CD4-positive, alpha-beta T cell (primary cell): ENCODE measurements around the gene RIIAD1. TPM values are rescaled to one million over a fixed set of nuclear protein-coding genes. Genes with fewer than 3 reads are reported as not detected.
"Not testable (repeated sequence)": the region's sequence is repeated elsewhere in the genome, so short reads cannot be mapped to it uniquely, and the experiment has no call there.

ENCODE experiments used
- ATAC-seq: fragments of 200-7000 bp; cut with Tn5 transposase; one replicate; pipeline ENCODE4 v1.10.0; 2022; ENCODE audit warnings: mild to moderate bottlenecking; ENCODE audit not compliant: poor library complexity
- CTCF ChIA-PET: fragments of 350-600 bp; sonication (Branson Sonifier 250); formaldehyde crosslinking; loops from one replicate; lab custom pipeline; 2021; ENCODE audit warnings: antibody characterized with exemption, inconsistent platforms; lab: Charles Lee
- POLR2A ChIA-PET: fragments of 350-600 bp; sonication (Branson Sonifier 250); formaldehyde crosslinking; loops from one replicate; lab custom pipeline; 2021; ENCODE audit warnings: antibody characterized with exemption, inconsistent platforms; lab: Charles Lee
- DNase-seq, 14 experiments: peaks; one replicate each; pipeline ENCODE4 v3.0.0-alpha.2; 2013 to 2020; ENCODE audit warnings: mixed read lengths in 2 of 14
- H3K27ac ChIP-seq, 2 donors: one replicate each; pipeline versions ENCODE4 v1.5.1 to v1.7.0; 2013; ENCODE audit warnings: low read length in 2 of 2, low read depth in 1 of 2, mild to moderate bottlenecking in 1 of 2
- H3K27me3 ChIP-seq, 2 experiments: 1 replicate in 1 of 2; 2 replicates in 1 of 2; pipeline versions ENCODE4 v1.6.1 to v1.7.0; 2013; ENCODE audit warnings: low read length in 2 of 2, control low read depth in 1 of 2, mild to moderate bottlenecking in 1 of 2, moderate library complexity in 1 of 2; ENCODE audit not compliant: insufficient read depth in 2 of 2, control insufficient read depth in 1 of 2
- H3K36me3 ChIP-seq: one replicate; pipeline ENCODE4 v1.6.1; 2013; ENCODE audit warnings: low read length, control low read depth; ENCODE audit not compliant: insufficient read depth
- H3K4me1 ChIP-seq: one replicate; pipeline ENCODE4 v1.6.1; 2013; ENCODE audit warnings: low read length, control low read depth; ENCODE audit not compliant: insufficient read depth
- H3K4me3 ChIP-seq: one replicate; pipeline ENCODE4 v1.5.1; 2013; ENCODE audit warnings: mild to moderate bottlenecking, low read length, moderate library complexity
- H3K9me3 ChIP-seq, 2 experiments: 1 replicate in 1 of 2; 2 replicates in 1 of 2; pipeline versions ENCODE4 v1.6.1 to v1.7.0; 2013; ENCODE audit warnings: low read length in 2 of 2, mild to moderate bottlenecking in 2 of 2, control low read depth in 1 of 2, moderate library complexity in 1 of 2; ENCODE audit not compliant: control insufficient read depth in 1 of 2, insufficient read depth in 1 of 2
- H3K27ac Mint-ChIP-seq: one replicate; pipeline ENCODE4 v1.8.0; 2020; ENCODE audit warnings: mixed read lengths
- H3K27me3 Mint-ChIP-seq: one replicate; pipeline ENCODE4 v1.8.0; 2021; ENCODE audit warnings: mixed read lengths
- H3K36me3 Mint-ChIP-seq: one replicate; pipeline ENCODE4 v1.8.0; 2021; ENCODE audit warnings: low read depth, mixed read lengths
- H3K4me1 Mint-ChIP-seq: one replicate; pipeline ENCODE4 v1.8.0; 2021; ENCODE audit warnings: low read depth, mixed read lengths
- H3K4me3 Mint-ChIP-seq: one replicate; pipeline ENCODE4 v1.8.0; 2020; ENCODE audit warnings: mild to moderate bottlenecking, mixed read lengths
- H3K9me3 Mint-ChIP-seq: one replicate; pipeline ENCODE4 v1.8.0; 2020; ENCODE audit warnings: mixed read lengths
- CTCF ChIP-seq: fragments of 200-600 bp; IDR thresholded peaks from one replicate; pipeline ENCODE4 v1.8.0; 2022; ENCODE audit warnings: antibody characterized with exemption, mild to moderate bottlenecking
- intact Hi-C, 2 experiments: fragments of 100-400 bp; cut with DNase I in 1 of 2; cut with micrococcal nuclease in 1 of 2; formaldehyde crosslinking; loops; one replicate each; pipeline versions ENCODE4 v1.15.1 to v1.9.0; 2023 to 2025; cut with DNase I, micrococcal nuclease
- total RNA-seq, 174 experiments: library from RNA in 2 of 174; stranded (reverse) in 2 of 174; gene quantifications; one replicate each; pipeline ENCODE4 v1.2.3 and lab custom pipeline; 2021 to 2026

Gene RIIAD1
- total RNA-seq, 2 experiments from 2014 or later: not detected

- Histone ChIP-seq H3K36me3 (no peaks in the 10 kb centered on the region), H3K4me1 (no peaks in the 10 kb centered on the region), H3K27ac (no peak overlapping the region), H3K27me3 (peaks cover 12 to 37% of the 10 kb centered on the region in 2 experiments), H3K4me3 (no peak overlapping the region), H3K9me3 (no peaks in the 10 kb centered on the region)
- no peaks in the 10 kb centered on the region for H3K4me1 Mint-ChIP-seq
- TF ChIP-seq CTCF: no peak
- no peak overlapping the region for H3K4me3 Mint-ChIP-seq
- ATAC-seq (no peak), DNase-seq (no peak)
- H3K27ac Mint-ChIP-seq: no peak overlapping the region
- ChIA-PET CTCF (no interaction called here), POLR2A (no interaction called here)
- H3K27me3 Mint-ChIP-seq: peaks cover 61% of the 10 kb centered on the region
- no peaks in the 10 kb centered on the region for H3K9me3 Mint-ChIP-seq
- intact Hi-C loops: loop anchor here in 1 of 2 experiments (10.0 kb wide), 1 partner anchor 425 kb away; no protein-coding TSS in a partner anchor
- no peaks in the 10 kb centered on the region for H3K36me3 Mint-ChIP-seq
These were observed 8.6 kb downstream of the RIIAD1 start for GRCh38 chr1:151729966-151730291.

GRCh38 chr1:151733126-151733525 lies 11.8 kb downstream of the RIIAD1 start:
- TF ChIP-seq CTCF: no peak
- Mint-ChIP-seq H3K36me3 (no peaks in the 10 kb centered on the region), H3K9me3 (no peaks in the 10 kb centered on the region), H3K4me3 (no peak overlapping the region), H3K27me3 (peaks cover 37% of the 10 kb centered on the region), H3K27ac (no peak overlapping the region), H3K4me1 (no peaks in the 10 kb centered on the region)
- CTCF ChIA-PET: no interaction called here
- Histone ChIP-seq H3K4me3 (no peak overlapping the region), H3K9me3 (peaks cover 10 to 13% of the 10 kb centered on the region in 2 experiments), H3K27me3 (peaks cover 9 to 18% of the 10 kb centered on the region in 2 experiments), H3K27ac (no peak overlapping the region), H3K36me3 (no peaks in the 10 kb centered on the region), H3K4me1 (no peaks in the 10 kb centered on the region)
- ATAC-seq (no peak), DNase-seq (no peak)
- intact Hi-C loops: loop anchor here in 1 of 2 experiments (10.0 kb wide), 1 partner anchor 428 kb away; no protein-coding TSS in a partner anchor
- POLR2A ChIA-PET: no interaction called here

GRCh38 chr1:151733995-151734394 lies 12.7 kb downstream of the RIIAD1 start:
- H3K36me3 Mint-ChIP-seq, DNase-seq, ATAC-seq, H3K4me1 ChIP-seq, H3K27ac ChIP-seq, H3K4me1 Mint-ChIP-seq, H3K4me3 ChIP-seq, CTCF ChIA-PET, H3K36me3 ChIP-seq, H3K9me3 Mint-ChIP-seq, H3K4me3 Mint-ChIP-seq, H3K27ac Mint-ChIP-seq: not testable (repeated sequence)
- intact Hi-C loops: loop anchor here in 1 of 2 experiments (1.0 to 10.0 kb wide), 2 partner anchors 200 to 429 kb away; no protein-coding TSS in a partner anchor
- H3K27me3 ChIP-seq: peaks cover 3 to 12% of the 10 kb centered on the region in 2 experiments
- POLR2A ChIA-PET: interaction anchor here (0.6 kb wide), 1 partner anchor 274 kb away, joined by 3 read pairs; the partner anchor contains the start of gene POGZ
- peaks cover 10 to 15% of the 10 kb centered on the region in 2 experiments for H3K9me3 ChIP-seq
- H3K27me3 Mint-ChIP-seq: peaks cover 28% of the 10 kb centered on the region

GRCh38 chr1:151737026-151737425 lies 15.7 kb downstream of the RIIAD1 start:
- Mint-ChIP-seq H3K36me3 (no peaks in the 10 kb centered on the region), H3K27me3 (peaks cover 10% of the 10 kb centered on the region), H3K4me3 (no peak overlapping the region), H3K4me1 (no peaks in the 10 kb centered on the region), H3K9me3 (no peaks in the 10 kb centered on the region), H3K27ac (no peak overlapping the region)
- ATAC-seq (no peak), DNase-seq (no peak)
- H3K4me1 ChIP-seq: no peaks in the 10 kb centered on the region
- H3K9me3 ChIP-seq: peaks cover 10 to 15% of the 10 kb centered on the region in 2 experiments
- no peak overlapping the region for H3K27ac ChIP-seq
- H3K36me3 ChIP-seq: no peaks in the 10 kb centered on the region
- TF ChIP-seq CTCF: no peak
- H3K4me3 ChIP-seq: no peak overlapping the region
- intact Hi-C loops: loop anchor here in 1 of 2 experiments (10.0 kb wide), 1 partner anchor 432 kb away; no protein-coding TSS in a partner anchor
- H3K27me3 ChIP-seq: no peaks in the 10 kb centered on the region
- ChIA-PET CTCF (no interaction called here), POLR2A (no interaction called here)
